Gastrocnemius medialis (tissue), 4 donors: Measurements from ENCODE around the gene PARD3B.

Experiments used
- CTCF ChIP-seq, 5 experiments: fragments of 450-650 bp in 3 of 5; fragments of 200-600 bp in 2 of 5; sonication (generic) in 2 of 5; IDR thresholded peaks in 4 of 5; conservative IDR thresholded peaks in 1 of 5; 1 replicate in 4 of 5; 2 replicates in 1 of 5; pipeline ENCODE4 v1.5.1; 2016 to 2019; ENCODE audit warnings: antibody characterized with exemption in 5 of 5, mild to moderate bottlenecking in 3 of 5, moderate library complexity in 3 of 5
- POLR2A ChIP-seq, 2 donors: fragments of 450-650 bp; IDR thresholded peaks; one replicate each; pipeline ENCODE4 v1.6.1; 2017; ENCODE audit warnings: antibody characterized with exemption in 2 of 2, mild to moderate bottlenecking in 2 of 2, moderate library complexity in 2 of 2

GRCh38 chr2:204790076-204790475 lies 244.8 kb downstream of the PARD3B start:
- TF ChIP-seq CTCF (IDR thresholded peaks at IDR 0.05 in 4 of 5, conservative IDR thresholded peaks at IDR 0.05 in 1 of 5), result no peak
- TF ChIP-seq POLR2A (IDR thresholded peaks at IDR 0.05), result no peak
